ENCODE results near the gene AK2.
"Not testable (repeated sequence)": the region's sequence is repeated elsewhere in the genome, so short reads cannot be mapped to it uniquely, and the experiment has no call there.

Gene AK2

DNA sequence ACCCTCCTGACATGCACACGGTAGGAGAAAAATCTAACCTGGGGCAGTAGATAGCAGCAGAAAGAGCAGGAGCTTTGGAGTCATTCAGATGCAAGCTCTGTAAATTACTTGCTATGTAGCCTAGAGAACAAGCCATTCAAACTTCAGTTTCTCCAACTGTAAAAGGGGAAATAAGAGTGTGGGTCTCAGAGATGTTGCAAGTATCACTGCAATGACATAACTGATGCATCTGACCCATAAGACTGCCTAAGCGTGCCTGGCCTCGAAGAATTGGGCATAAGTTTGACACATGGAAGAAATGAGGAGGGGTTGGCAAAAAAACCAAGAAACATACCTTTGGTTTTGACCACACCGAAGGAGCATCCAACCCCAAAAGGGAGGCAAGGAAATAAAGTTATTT is 5.2 kb downstream of the AK2 start:
- no peak overlapping the region for H3K4me3 ChIP-seq (replicated peaks in 1 of 2; ENCODE audit: low read depth in 2 of 2, low read length in 2 of 2)
- TF ChIP-seq, protein P1, sequence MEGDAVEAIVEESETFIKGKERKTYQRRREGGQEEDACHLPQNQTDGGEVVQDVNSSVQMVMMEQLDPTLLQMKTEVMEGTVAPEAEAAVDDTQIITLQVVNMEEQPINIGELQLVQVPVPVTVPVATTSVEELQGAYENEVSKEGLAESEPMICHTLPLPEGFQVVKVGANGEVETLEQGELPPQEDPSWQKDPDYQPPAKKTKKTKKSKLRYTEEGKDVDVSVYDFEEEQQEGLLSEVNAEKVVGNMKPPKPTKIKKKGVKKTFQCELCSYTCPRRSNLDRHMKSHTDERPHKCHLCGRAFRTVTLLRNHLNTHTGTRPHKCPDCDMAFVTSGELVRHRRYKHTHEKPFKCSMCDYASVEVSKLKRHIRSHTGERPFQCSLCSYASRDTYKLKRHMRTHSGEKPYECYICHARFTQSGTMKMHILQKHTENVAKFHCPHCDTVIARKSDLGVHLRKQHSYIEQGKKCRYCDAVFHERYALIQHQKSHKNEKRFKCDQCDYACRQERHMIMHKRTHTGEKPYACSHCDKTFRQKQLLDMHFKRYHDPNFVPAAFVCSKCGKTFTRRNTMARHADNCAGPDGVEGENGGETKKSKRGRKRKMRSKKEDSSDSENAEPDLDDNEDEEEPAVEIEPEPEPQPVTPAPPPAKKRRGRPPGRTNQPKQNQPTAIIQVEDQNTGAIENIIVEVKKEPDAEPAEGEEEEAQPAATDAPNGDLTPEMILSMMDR (IDR thresholded peaks at IDR 0.05; ENCODE audit: low read depth, low read length), result no peak
- DNase-seq (ENCODE audit: low read depth in 2 of 2), result no peak

DNA sequence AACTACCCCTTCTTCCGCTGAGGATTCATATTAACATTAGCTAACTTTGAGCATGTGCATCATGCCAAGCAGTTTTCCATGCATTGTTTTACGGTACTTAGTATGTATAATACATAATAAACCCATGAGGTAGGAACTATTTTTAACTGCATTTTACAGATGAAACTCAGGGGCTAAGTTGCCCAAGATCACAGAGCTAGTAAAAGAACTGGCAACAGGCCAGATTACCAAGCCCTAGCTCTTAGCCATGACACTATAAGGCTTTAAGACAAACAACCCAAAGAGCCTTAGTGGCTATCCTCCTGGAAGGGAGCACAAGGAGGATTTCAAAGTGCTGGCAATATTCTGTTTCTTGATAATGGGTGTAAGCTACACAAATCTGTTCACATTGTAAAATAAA is 6.1 kb downstream of the AK2 start:
- peak; percentile 79 to 88 for DNase-seq (ENCODE audit: low read depth in 2 of 2)
- TF ChIP-seq, protein P1 (IDR thresholded peaks at IDR 0.05; ENCODE audit: low read depth, low read length), result no peak
- no peak overlapping the region for H3K4me3 ChIP-seq (replicated peaks in 1 of 2; ENCODE audit: low read depth in 2 of 2, low read length in 2 of 2)

DNA sequence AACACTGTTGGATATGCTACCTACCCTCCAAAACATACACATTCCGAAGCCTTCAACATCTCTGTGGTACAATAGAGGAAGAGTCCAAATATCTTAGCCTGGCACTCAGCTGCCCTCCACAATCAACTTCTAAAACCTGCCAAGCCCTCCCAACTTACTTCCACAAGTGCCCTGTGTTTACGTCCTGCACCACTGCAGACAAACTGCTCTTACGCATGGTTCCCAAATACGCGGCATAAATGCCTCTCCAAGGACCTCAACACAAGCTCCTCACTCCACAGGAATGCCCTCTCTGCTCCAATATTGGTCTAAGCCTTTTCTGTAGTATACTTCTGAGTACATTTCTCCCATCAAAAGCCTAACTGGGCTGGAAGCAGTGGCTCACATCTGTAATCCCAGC is 6.8 kb downstream of the AK2 start:
- TF ChIP-seq, protein P1 (IDR thresholded peaks at IDR 0.05; ENCODE audit: low read depth, low read length), result no peak

DNA sequence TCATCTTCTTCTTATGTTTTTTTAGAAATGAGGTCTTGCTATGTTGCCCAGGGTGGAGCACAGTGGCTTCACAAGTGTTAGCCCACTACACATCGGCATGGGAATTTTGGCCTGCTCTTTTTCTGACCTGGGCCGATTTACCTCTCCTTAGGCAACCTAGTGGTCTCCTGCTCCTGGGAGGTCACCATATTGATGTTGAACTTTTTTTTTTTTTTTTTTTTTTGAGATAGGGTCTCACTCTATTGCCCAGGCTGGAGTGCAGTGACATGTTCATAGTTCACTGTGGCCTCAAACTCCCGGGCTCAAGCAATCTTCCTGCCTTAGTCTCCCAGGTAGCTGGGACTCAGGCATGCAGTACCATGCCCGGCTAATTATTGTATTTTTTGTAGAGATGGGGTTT is 7.5 kb downstream of the AK2 start:
- no peak for DNase-seq (ENCODE audit: low read depth in 2 of 2)

More for the DNA sequence above, 6.8 kb downstream of the AK2 start:
- no peak for DNase-seq (ENCODE audit: low read depth in 2 of 2)
- H3K4me3 ChIP-seq (replicated peaks in 1 of 2; ENCODE audit: low read depth in 2 of 2, low read length in 2 of 2), result no peak overlapping the region

DNA sequence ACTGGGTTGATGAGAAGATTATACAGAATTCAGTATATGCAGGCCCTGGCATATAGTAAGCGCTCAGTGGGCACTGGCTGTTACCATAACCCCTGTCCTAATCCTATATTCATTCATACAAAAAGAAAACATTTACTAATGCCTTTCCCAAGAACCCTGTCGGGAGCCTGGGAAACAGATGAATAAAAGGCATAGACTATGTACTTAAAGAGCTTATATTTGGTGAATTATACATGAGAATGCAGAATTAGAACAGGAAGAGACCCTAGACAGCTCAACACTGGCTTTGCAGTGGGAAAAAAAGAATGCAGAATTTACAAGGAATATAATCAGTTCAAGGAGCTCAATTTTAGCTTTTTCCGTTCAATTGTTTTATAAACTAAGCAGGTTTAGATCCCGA is 10.9 kb downstream of the AK2 start:
- DNase-seq (ENCODE audit: low read depth in 2 of 2), result no peak
- TF ChIP-seq, protein P1 (IDR thresholded peaks at IDR 0.05; ENCODE audit: low read depth, low read length), result no peak
- no peak overlapping the region for H3K4me3 ChIP-seq (replicated peaks in 1 of 2; ENCODE audit: low read depth in 2 of 2, low read length in 2 of 2)

More for the DNA sequence above, 7.5 kb downstream of the AK2 start:
- TF ChIP-seq, protein P1 (IDR thresholded peaks at IDR 0.05; ENCODE audit: low read depth, low read length), result no peak
- H3K4me3 ChIP-seq (replicated peaks in 1 of 2; ENCODE audit: low read depth in 2 of 2, low read length in 2 of 2), result no peak overlapping the region

DNA sequence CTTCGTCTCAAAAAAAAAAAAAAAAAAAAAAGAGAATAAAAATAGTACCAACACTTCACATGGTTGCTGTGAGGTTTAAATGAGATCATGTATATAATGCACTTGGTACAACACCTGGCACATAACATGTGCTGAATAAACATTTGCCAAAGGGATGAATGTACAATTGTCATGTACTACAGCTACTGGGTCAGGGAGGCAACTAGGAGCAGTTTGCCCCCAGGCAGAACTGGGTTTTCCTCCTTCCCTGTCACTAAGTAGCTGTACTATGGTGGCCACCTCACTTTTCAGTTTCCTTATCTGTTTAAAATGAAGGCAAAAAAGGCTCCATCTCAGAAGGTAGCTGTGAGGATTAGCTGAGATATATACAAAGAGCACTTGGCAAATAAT is 11.5 kb downstream of the AK2 start:
- TF ChIP-seq, protein P1 (IDR thresholded peaks at IDR 0.05; ENCODE audit: low read depth, low read length), result no peak

DNA sequence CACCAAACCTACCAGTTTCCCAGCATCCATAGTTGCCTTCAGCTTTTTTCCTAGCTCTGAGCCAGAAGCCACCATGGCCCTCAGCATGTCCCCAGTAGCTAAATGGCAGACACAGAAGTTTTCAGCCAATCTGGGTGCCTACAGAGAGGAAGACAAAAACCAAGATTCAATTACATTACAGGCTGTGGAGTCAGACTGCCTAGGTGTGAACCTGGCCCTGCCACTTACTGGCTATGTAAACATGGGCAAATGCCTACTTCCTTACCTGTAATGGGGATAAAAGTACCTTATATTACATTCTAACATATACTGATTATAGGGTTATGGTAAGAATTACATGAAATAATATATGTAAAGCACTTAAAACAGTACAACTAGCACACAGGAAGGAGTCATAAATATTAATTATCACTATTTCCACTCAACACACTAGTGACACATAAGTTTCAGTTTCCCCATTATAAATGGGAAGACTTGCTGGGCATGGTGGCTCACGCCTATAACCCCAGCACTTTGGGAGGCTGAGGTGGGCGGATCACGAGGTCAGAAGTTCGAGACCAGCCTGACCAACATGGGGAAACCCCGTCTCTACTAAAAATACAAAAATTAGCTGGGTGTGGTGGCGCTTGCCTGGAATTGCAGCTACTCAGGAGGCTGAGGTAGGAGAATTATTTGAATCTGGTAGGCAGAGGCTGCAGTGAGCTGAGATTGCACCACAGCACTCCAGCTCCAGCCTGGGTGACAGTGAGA is 12.1 kb downstream of the AK2 start:
- H3K4me3 ChIP-seq (replicated peaks in 1 of 2; ENCODE audit: low read depth in 2 of 2, low read length in 2 of 2); DNase-seq (ENCODE audit: low read depth in 2 of 2): not testable (repeated sequence)

More for the DNA sequence above, 11.5 kb downstream of the AK2 start:
- no peak for DNase-seq (ENCODE audit: low read depth in 2 of 2)
- H3K4me3 ChIP-seq (replicated peaks in 1 of 2; ENCODE audit: low read depth in 2 of 2, low read length in 2 of 2), result no peak overlapping the region
